A673 (cell line): ENCODE data around the gene DNAH12. TPM values are rescaled to one million over a fixed set of nuclear protein-coding genes. Genes with fewer than 3 reads are reported as not detected.

Experiments
- BruUV-seq: library from RNA; stranded (reverse); fragments of 400-500 nt; replicated peaks from 2 replicates; lab custom pipeline; 2021; lab: Mats Ljungman, UMichigan
- CTCF ChIA-PET: fragments of 300-600 bp; sonication (Branson Sonifier 250); formaldehyde crosslinking; loops from one replicate; lab custom pipeline; 2022; ENCODE audit warnings: antibody characterized with exemption; lab: Charles Lee
- POLR2A ChIA-PET: fragments of 300-600 bp; sonication (Branson Sonifier 250); formaldehyde crosslinking; loops from one replicate; lab custom pipeline; 2022; ENCODE audit warnings: antibody characterized with exemption; ENCODE audit not compliant: low non-redundant PET; lab: Charles Lee
- DNase-seq: peaks from one replicate; pipeline ENCODE4 v3.0.0-alpha.2; 2015; ENCODE audit warnings: low spot score
- H3K27ac ChIP-seq: fragments of 200-600 bp; sonication (generic); 2 replicates; pipeline ENCODE4 v1.5.1; 2016; ENCODE audit warnings: mixed run types, low read depth, mild to moderate bottlenecking, mixed read lengths, antibody characterized with exemption, low read length; ENCODE audit not compliant: poor library complexity, severe bottlenecking
- H3K27me3 ChIP-seq: fragments of 200-600 bp; sonication (generic); replicated peaks from 2 replicates; pipeline ENCODE4 v1.6.1; 2017; ENCODE audit warnings: mixed run types, low read depth, mild to moderate bottlenecking, mixed read lengths, antibody characterized with exemption, low read length; ENCODE audit not compliant: insufficient read depth, poor library complexity
- H3K36me3 ChIP-seq: fragments of 200-600 bp; sonication (generic); 2 replicates; pipeline ENCODE4 v1.6.1; 2016; ENCODE audit warnings: mixed run types, mild to moderate bottlenecking, mixed read lengths, antibody characterized with exemption, low read length; ENCODE audit not compliant: insufficient read depth, poor library complexity, severe bottlenecking
- H3K4me1 ChIP-seq: fragments of 200-600 bp; sonication (generic); 2 replicates; pipeline ENCODE4 v1.6.1; 2017; ENCODE audit warnings: mixed run types, mild to moderate bottlenecking, mixed read lengths, antibody characterized with exemption, low read length; ENCODE audit not compliant: insufficient read depth, poor library complexity, severe bottlenecking
- H3K4me3 ChIP-seq: fragments of 200-600 bp; sonication (generic); 2 replicates; pipeline ENCODE4 v1.5.1; 2016; ENCODE audit warnings: low read depth, mixed run types, mild to moderate bottlenecking, mixed read lengths, low read length; ENCODE audit not compliant: poor library complexity, severe bottlenecking
- H3K9me3 ChIP-seq: fragments of 200-600 bp; sonication (generic); 2 replicates; pipeline ENCODE4 v1.6.1; 2016; ENCODE audit warnings: mixed run types, low read depth, mild to moderate bottlenecking, mixed read lengths, antibody characterized with exemption, low read length; ENCODE audit not compliant: poor library complexity, severe bottlenecking
- EZH2 ChIP-seq: fragments of 200-600 bp; sonication (generic); IDR thresholded peaks from 2 replicates; pipeline ENCODE4 v1.6.1; 2017; ENCODE audit warnings: borderline replicate concordance, low read depth, mild to moderate bottlenecking, mixed read lengths, antibody characterized with exemption, low read length; ENCODE audit not compliant: poor library complexity, severe bottlenecking
- intact Hi-C: fragments of 100-400 bp; cut with micrococcal nuclease; formaldehyde crosslinking; loops from one replicate; pipeline ENCODE4 v1.10.0; 2022; ENCODE audit not compliant: unreplicated experiment
- total RNA-seq: library from RNA; stranded (reverse); gene quantifications from 2 replicates; pipeline ENCODE4 v1.2.3, GENCODE V29; 2021
- TF ChIP-seq, protein P1 (sequence below): fragments of 300-800, 200-600 bp; sonication (generic); conservative IDR thresholded peaks from 2 replicates; pipeline ENCODE4 v1.5.1; 2017; ENCODE audit warnings: low read depth, mild to moderate bottlenecking, antibody characterized with exemption, low read length, moderate library complexity, mixed read lengths

DNAH12 gene
- total RNA-seq, 1 experiment from 2014 or later, result not detected

DNA sequence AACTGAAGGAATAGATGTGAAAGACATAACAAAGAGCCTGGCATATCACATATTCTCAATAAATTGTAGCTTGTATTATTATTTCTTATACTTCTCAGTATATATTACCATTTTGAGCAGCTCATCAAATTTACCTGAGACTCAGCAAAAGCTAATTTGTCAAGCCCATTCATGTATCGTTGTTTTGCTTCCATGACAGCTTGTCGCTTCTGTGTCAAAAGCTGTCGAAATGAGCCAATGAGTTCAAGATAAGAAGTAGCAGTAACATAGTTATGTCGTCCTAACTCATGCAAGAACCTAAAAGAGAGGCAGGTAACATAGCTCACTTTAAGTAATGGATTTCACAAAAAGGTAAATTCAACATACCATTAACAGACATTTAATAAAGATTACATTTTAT lies 157.8 kb downstream of the DNAH12 start:
- BruUV-seq, result no TSS peak
- Histone ChIP-seq H3K4me3 (no peak overlapping the region), H3K27ac (no peak overlapping the region), H3K9me3 (no peaks in the 10 kb centered on the region), H3K4me1 (no peaks in the 10 kb centered on the region), H3K27me3 (no peaks in the 10 kb centered on the region), H3K36me3 (no peaks in the 10 kb centered on the region)
- CTCF ChIA-PET, result no interaction called here
- no peak for DNase-seq
- intact Hi-C loops, result no loop called here
- POLR2A ChIA-PET, result no interaction called here
- TF ChIP-seq, protein P1, sequence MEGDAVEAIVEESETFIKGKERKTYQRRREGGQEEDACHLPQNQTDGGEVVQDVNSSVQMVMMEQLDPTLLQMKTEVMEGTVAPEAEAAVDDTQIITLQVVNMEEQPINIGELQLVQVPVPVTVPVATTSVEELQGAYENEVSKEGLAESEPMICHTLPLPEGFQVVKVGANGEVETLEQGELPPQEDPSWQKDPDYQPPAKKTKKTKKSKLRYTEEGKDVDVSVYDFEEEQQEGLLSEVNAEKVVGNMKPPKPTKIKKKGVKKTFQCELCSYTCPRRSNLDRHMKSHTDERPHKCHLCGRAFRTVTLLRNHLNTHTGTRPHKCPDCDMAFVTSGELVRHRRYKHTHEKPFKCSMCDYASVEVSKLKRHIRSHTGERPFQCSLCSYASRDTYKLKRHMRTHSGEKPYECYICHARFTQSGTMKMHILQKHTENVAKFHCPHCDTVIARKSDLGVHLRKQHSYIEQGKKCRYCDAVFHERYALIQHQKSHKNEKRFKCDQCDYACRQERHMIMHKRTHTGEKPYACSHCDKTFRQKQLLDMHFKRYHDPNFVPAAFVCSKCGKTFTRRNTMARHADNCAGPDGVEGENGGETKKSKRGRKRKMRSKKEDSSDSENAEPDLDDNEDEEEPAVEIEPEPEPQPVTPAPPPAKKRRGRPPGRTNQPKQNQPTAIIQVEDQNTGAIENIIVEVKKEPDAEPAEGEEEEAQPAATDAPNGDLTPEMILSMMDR, result no peak
- no peak for TF ChIP-seq EZH2

- Histone ChIP-seq H3K27ac (no peak overlapping the region), H3K36me3 (no peaks in the 10 kb centered on the region), H3K4me1 (no peaks in the 10 kb centered on the region), H3K9me3 (no peaks in the 10 kb centered on the region), H3K4me3 (no peak overlapping the region), H3K27me3 (no peaks in the 10 kb centered on the region)
- no peak for TF ChIP-seq EZH2
- TF ChIP-seq, protein P1, result no peak
- POLR2A ChIA-PET, result no interaction called here
- no peak for DNase-seq
- intact Hi-C loops, result no loop called here
- BruUV-seq, result no TSS peak
- CTCF ChIA-PET, result no interaction called here
These were observed 158.6 kb downstream of the DNAH12 start for GRCh38 chr3:57385498-57385897.

GRCh38 chr3:57383838-57384237 lies 160.3 kb downstream of the DNAH12 start:
- Histone ChIP-seq H3K27ac (no peak overlapping the region), H3K36me3 (no peaks in the 10 kb centered on the region), H3K27me3 (no peaks in the 10 kb centered on the region), H3K4me1 (no peaks in the 10 kb centered on the region), H3K4me3 (no peak overlapping the region), H3K9me3 (no peaks in the 10 kb centered on the region)
- DNase-seq, result no peak
- BruUV-seq, result no TSS peak
- ChIA-PET POLR2A (no interaction called here), CTCF (no interaction called here)
- intact Hi-C loops, result no loop called here
- TF ChIP-seq, protein P1, result no peak
- no peak for TF ChIP-seq EZH2
